H1 (cell line): ENCODE data around the gene CFAP141. TPM values are rescaled to one million over a fixed set of nuclear protein-coding genes. Genes with fewer than 3 reads are reported as not detected.

Source experiments
- ASH2L ChIP-seq: fragments of 200-600, 300-600 bp; sonication (generic); IDR thresholded peaks from one replicate; pipeline ENCODE4 v1.7.1; 2017; ENCODE audit warnings: low read length
- GTF2F1 ChIP-seq: IDR thresholded peaks from 2 replicates; pipeline ENCODE4 v1.6.1; 2012; ENCODE audit warnings: low read depth, low read length, improper control_type of control experiment, borderline replicate concordance
- KDM1A ChIP-seq: fragments of 200-600, 300-600 bp; sonication (generic); IDR thresholded peaks from 2 replicates; pipeline ENCODE4 v1.7.1; 2016; ENCODE audit warnings: mild to moderate bottlenecking, low read length, borderline replicate concordance
- KDM5A ChIP-seq: fragments of 200-600 bp; IDR thresholded peaks from 2 replicates; pipeline ENCODE4 v1.7.1; 2012; ENCODE audit warnings: mild to moderate bottlenecking, low read length, inconsistent platforms, mixed read lengths
- POLR2A ChIP-seq, 2 experiments: IDR thresholded peaks; 1 replicate in 1 of 2; 2 replicates in 1 of 2; pipeline ENCODE4 v1.6.1; 2011; ENCODE audit warnings: low read depth in 2 of 2, low read length in 2 of 2, mild to moderate bottlenecking in 2 of 2; ENCODE audit errors: control extremely low read depth in 1 of 2
- POLR2AphosphoS5 ChIP-seq: IDR thresholded peaks from 2 replicates; pipeline ENCODE4 v1.6.1; 2011; ENCODE audit warnings: low read depth, low read length
- RBBP5 ChIP-seq: IDR thresholded peaks from 2 replicates; pipeline ENCODE4 v1.7.1; 2012; ENCODE audit warnings: low read depth, mild to moderate bottlenecking, inconsistent platforms, low read length, moderate library complexity, borderline replicate concordance
- TBP ChIP-seq: IDR thresholded peaks from 2 replicates; pipeline ENCODE4 v1.6.1; 2011; ENCODE audit warnings: low read depth, low read length, improper control_type of control experiment
- TCF12 ChIP-seq: IDR thresholded peaks from 2 replicates; pipeline ENCODE4 v1.6.1; 2011; ENCODE audit warnings: low read depth, mild to moderate bottlenecking, low read length
- polyA plus RNA-seq, 7 experiments: library from polyadenylated mRNA; depleted of rRNA in 3 of 7; stranded (reverse) in 5 of 7; unstranded in 2 of 7; fragments of >200 nt in 5 of 7; fragments of 200-250 nt in 2 of 7; gene quantifications; 1 replicate in 5 of 7; 2 replicates in 1 of 7; 4 replicates in 1 of 7; pipeline versions ENCODE4 v1.2.1 to v1.2.3, GENCODE V29; 2011 to 2013; ENCODE audit warnings: missing spikeins in 2 of 7, mixed read lengths in 2 of 7
- total RNA-seq: library from RNA; stranded (reverse); fragmentation: NEBNext Ultra II Directional; extraction: Animal tissue kit (Norgen Biotek cat#: 25700); gene quantifications from 2 replicates; pipeline ENCODE4 v1.2.1, GENCODE V29; 2021

CFAP141 gene
- total and polyA plus RNA-seq, 2 of the 8 experiments (the other 6 are each of a cell fraction or from before 2014, with no cell fraction given): not detected

GRCh38 chr1:154221278-154222001 lies 15.3 kb upstream of the CFAP141 start (continued):
- TF ChIP-seq KDM5A (no peak), TBP (no peak), POLR2A (IDR thresholded peaks at IDR 0.05; ENCODE audit: control extremely low read depth in 1 of 2, low read depth in 2 of 2, low read length in 2 of 2) (peak; percentile 14 to 65), KDM1A (no peak), TCF12 (no peak), POLR2AphosphoS5 (peak; percentile 68), GTF2F1 (no peak), ASH2L (peak; percentile 48), RBBP5 (0 out of 2 replicates have a peak, but pooled peaks have one; percentile 30)
